ENCODE data around the gene ITGAE.

- no peak for TF ChIP-seq RFX5 (IDR thresholded peaks at IDR 0.05; ENCODE audit: low read depth, low read length)
- TF ChIP-seq SP1 (IDR thresholded peaks at IDR 0.05; ENCODE audit: low read depth, low read length) = no peak
- TF ChIP-seq STAT1 (conservative IDR thresholded peaks at IDR 0.05) = no peak
Measured at GRCh38 chr17:3765981-3766380, 35.0 kb downstream of the ITGAE start.

Measured in GM12878 (cell line).